Measurements from ENCODE around the gene SERPINA10.

GRCh38 chr14:94282991-94283723, 9.9 kb downstream of the SERPINA10 start:
- TF ChIP-seq CTCF (IDR thresholded peaks at IDR 0.05) (no peak), POLR2A (IDR thresholded peaks at IDR 0.05) (no peak)

Measured in tibial nerve (tissue), 3 donors.